Fibroblast of lung (primary cell): ENCODE measurements around the gene GRIN2A.

Experiments used
- CTCF ChIP-seq, 2 donors: IDR thresholded peaks in 1 of 2; conservative IDR thresholded peaks in 1 of 2; 1 replicate in 1 of 2; 2 replicates in 1 of 2; pipeline ENCODE4 v1.5.1; 2011 to 2012; ENCODE audit warnings: low read length in 2 of 2, control low read depth in 1 of 2, inconsistent platforms in 1 of 2, low read depth in 1 of 2, mild to moderate bottlenecking in 1 of 2
- EZH2 ChIP-seq: IDR thresholded peaks from 2 replicates; pipeline ENCODE4 v1.5.1; 2012; ENCODE audit warnings: low read length, control low read depth, mild to moderate bottlenecking; ENCODE audit errors: missing control alignments

GRCh38 chr16:10130538-10130937 is 51.7 kb downstream of the GRIN2A start:
- TF ChIP-seq CTCF (conservative IDR thresholded peaks at IDR 0.05 in 1 of 2, IDR thresholded peaks at IDR 0.05 in 1 of 2; ENCODE audit: low read depth in 1 of 2, low read length in 2 of 2) (no peak), EZH2 (no peak)
